OCI-LY1 (cell line): ENCODE measurements around the gene FCN1.

ENCODE experiments used
- H2AFZ ChIP-seq: fragments of 200-600 bp; sonication (generic), shearing (Covaris generic); 2 replicates; pipeline ENCODE4 v1.6.0; 2014; ENCODE audit warnings: antibody characterized with exemption, mild to moderate bottlenecking, low read length
- H3F3A ChIP-seq: fragments of 200-600 bp; sonication (generic), shearing (Covaris generic); 2 replicates; pipeline ENCODE4 v1.6.0; 2014; ENCODE audit warnings: mild to moderate bottlenecking, antibody characterized with exemption, low read length, moderate library complexity; ENCODE audit not compliant: insufficient read depth
- H3K27ac ChIP-seq: fragments of 200-600 bp; sonication (generic); 2 replicates; pipeline ENCODE4 v1.5.1; 2014; ENCODE audit warnings: low read length, mixed run types, mild to moderate bottlenecking, low read depth; ENCODE audit not compliant: poor library complexity, severe bottlenecking
- H3K27me3 ChIP-seq: fragments of 200-600 bp; sonication (generic); 2 replicates; pipeline ENCODE4 v1.6.0; 2014; ENCODE audit warnings: antibody characterized with exemption, mild to moderate bottlenecking, low read length, moderate library complexity; ENCODE audit not compliant: insufficient read depth
- H3K36me3 ChIP-seq: fragments of 200-600 bp; sonication (generic); 2 replicates; pipeline ENCODE4 v1.6.1; 2014; ENCODE audit warnings: mild to moderate bottlenecking, antibody characterized with exemption, low read length, moderate library complexity, mixed read lengths; ENCODE audit not compliant: insufficient read depth
- H3K4me1 ChIP-seq: fragments of 200-600 bp; sonication (generic); 2 replicates; pipeline ENCODE4 v1.5.1; 2014; ENCODE audit warnings: mild to moderate bottlenecking, low read length, moderate library complexity; ENCODE audit not compliant: insufficient read depth, severe bottlenecking
- H3K4me2 ChIP-seq: fragments of 200-600 bp; sonication (generic), shearing (Covaris generic); 2 replicates; pipeline ENCODE4 v1.6.1; 2014; ENCODE audit warnings: low read length
- H3K4me3 ChIP-seq: fragments of 200-600 bp; sonication (generic); 2 replicates; pipeline ENCODE4 v1.5.1; 2014; ENCODE audit warnings: low read length, low read depth, mild to moderate bottlenecking, mixed read lengths; ENCODE audit not compliant: poor library complexity, severe bottlenecking
- H3K79me2 ChIP-seq: fragments of 200-600 bp; shearing (Covaris generic); 2 replicates; pipeline ENCODE4 v1.6.1; 2016; ENCODE audit warnings: mixed run types, low read length, mixed read lengths; ENCODE audit not compliant: insufficient read depth
- H3K9ac ChIP-seq: fragments of 200-600 bp; sonication (generic), shearing (Covaris generic); 2 replicates; pipeline ENCODE4 v1.6.1; 2014; ENCODE audit warnings: mild to moderate bottlenecking, low read length, mixed read lengths
- H3K9me2 ChIP-seq: fragments of 200-600 bp; sonication (generic), shearing (Covaris generic); 2 replicates; pipeline ENCODE4 v1.6.1; 2014; ENCODE audit warnings: low read depth, mild to moderate bottlenecking, low read length, mixed read lengths
- H3K9me3 ChIP-seq: fragments of 200-600 bp; shearing (Covaris generic); 2 replicates; pipeline ENCODE4 v1.6.1; 2014; ENCODE audit warnings: low read length, mixed read lengths
- H4K20me1 ChIP-seq: fragments of 200-600 bp; sonication (generic), shearing (Covaris generic); 2 replicates; pipeline ENCODE4 v1.6.0; 2016; ENCODE audit warnings: mild to moderate bottlenecking, low read length; ENCODE audit not compliant: insufficient read depth
- CTCF ChIP-seq: fragments of 200-600 bp; sonication (generic), shearing (Covaris generic); IDR thresholded peaks from 2 replicates; pipeline ENCODE4 v1.5.1; 2017; ENCODE audit warnings: mild to moderate bottlenecking, antibody characterized with exemption, low read length, moderate library complexity, mixed read lengths
- EZH2 ChIP-seq: fragments of 200-600 bp; sonication (generic), shearing (Covaris generic); IDR thresholded peaks from 2 replicates; pipeline ENCODE4 v1.8.0; 2017; ENCODE audit warnings: borderline replicate concordance, mixed run types, mild to moderate bottlenecking, antibody characterized with exemption, low read length, moderate library complexity, mixed read lengths

Gene FCN1

GRCh38 chr9:134939080-134939733 lies 21.5 kb upstream of the FCN1 start:
- Histone ChIP-seq H3K4me2 (no peak overlapping the region), H3K79me2 (no peaks in the 10 kb centered on the region), H3K9ac (no peak overlapping the region), H3K4me1 (peaks cover 39% of the 10 kb centered on the region), H3K9me2 (no peaks in the 10 kb centered on the region), H3K9me3 (no peaks in the 10 kb centered on the region), H3K36me3 (peaks cover 6% of the 10 kb centered on the region; the same call in 1 of the 2 replicates), H3F3A (no peaks in the 10 kb centered on the region), H3K27ac (no peak overlapping the region), H3K27me3 (no peaks in the 10 kb centered on the region), H4K20me1 (no peaks in the 10 kb centered on the region), H2AFZ (no peak overlapping the region), H3K4me3 (no peak overlapping the region)
- TF ChIP-seq EZH2 (no peak), CTCF (no peak)

- peaks cover 46% of the 10 kb centered on the region for H3K4me1 ChIP-seq
- no peaks in the 10 kb centered on the region for H3K79me2 ChIP-seq
- no peak overlapping the region for H2AFZ ChIP-seq
- no peak overlapping the region for H3K4me3 ChIP-seq
- H3K9me3 ChIP-seq: no peaks in the 10 kb centered on the region
- TF ChIP-seq EZH2 (no peak), CTCF (no peak)
- peaks cover 6% of the 10 kb centered on the region; the same call in 1 of the 2 replicates for H3K36me3 ChIP-seq
- no peaks in the 10 kb centered on the region for H3F3A ChIP-seq
- H3K9me2 ChIP-seq: no peaks in the 10 kb centered on the region
- H3K4me2 ChIP-seq: no peak overlapping the region
- no peak overlapping the region for H3K27ac ChIP-seq
- H4K20me1 ChIP-seq: no peaks in the 10 kb centered on the region
- H3K27me3 ChIP-seq: no peaks in the 10 kb centered on the region
- no peak overlapping the region for H3K9ac ChIP-seq
Observed at GRCh38 chr9:134938346-134939079, 20.8 kb upstream of the FCN1 start.

- no peak overlapping the region for H2AFZ ChIP-seq
- peaks cover 54% of the 10 kb centered on the region for H3K4me1 ChIP-seq
- peaks cover 6% of the 10 kb centered on the region; the same call in 1 of the 2 replicates for H3K36me3 ChIP-seq
- no peaks in the 10 kb centered on the region for H3K9me3 ChIP-seq
- no peaks in the 10 kb centered on the region for H4K20me1 ChIP-seq
- peak overlapping the region; percentile 88 for H3K27ac ChIP-seq
- no peak overlapping the region for H3K9ac ChIP-seq
- no peaks in the 10 kb centered on the region for H3K9me2 ChIP-seq
- no peak overlapping the region for H3K4me3 ChIP-seq
- no peaks in the 10 kb centered on the region for H3F3A ChIP-seq
- no peak overlapping the region; the same call in 1 of the 2 replicates for H3K4me2 ChIP-seq
- no peaks in the 10 kb centered on the region for H3K79me2 ChIP-seq
- no peaks in the 10 kb centered on the region for H3K27me3 ChIP-seq
- TF ChIP-seq CTCF (no peak), EZH2 (no peak)
Observed at GRCh38 chr9:134937566-134938345, 20.0 kb upstream of the FCN1 start.
